K562 (cell line): Measurements from ENCODE around the gene UBE3D. TPM values are rescaled to one million over a fixed set of nuclear protein-coding genes. Genes with fewer than 3 reads are reported as not detected.

Experiments used
- FIP1L1 ChIP-seq: fragments of 200-400 bp; formaldehyde crosslinking; IDR thresholded peaks from 2 replicates; pipeline ENCODE4 v1.6.1; 2018; ENCODE audit warnings: mild to moderate bottlenecking, low read depth, low read length; ENCODE audit not compliant: poor library complexity, severe bottlenecking
- FOXA1 ChIP-seq: fragments of 450-650 bp; IDR thresholded peaks from 2 replicates; pipeline ENCODE4 v1.6.1; 2016; ENCODE audit warnings: mild to moderate bottlenecking, borderline replicate concordance
- GTF3C2 ChIP-seq: IDR thresholded peaks from 3 replicates; pipeline ENCODE4 v1.6.1; 2011; ENCODE audit warnings: borderline replicate concordance, mild to moderate bottlenecking, moderate library complexity; ENCODE audit not compliant: insufficient read length; ENCODE audit errors: extremely low read depth
- HES1 ChIP-seq: fragments of 450-650 bp; IDR thresholded peaks from 2 replicates; pipeline ENCODE4 v1.6.1; 2016; ENCODE audit warnings: low read depth, mild to moderate bottlenecking, moderate library complexity
- HNRNPLL ChIP-seq: fragments of 200-400 bp; formaldehyde crosslinking; IDR thresholded peaks from 2 replicates; pipeline ENCODE4 v1.6.1; 2017; ENCODE audit warnings: low read length, low read depth, mild to moderate bottlenecking; ENCODE audit not compliant: poor library complexity, severe bottlenecking
- NCOR1 ChIP-seq: fragments of 450-650 bp; IDR thresholded peaks from 2 replicates; pipeline ENCODE4 v1.6.1; 2016; ENCODE audit warnings: mild to moderate bottlenecking, moderate library complexity
- PCBP2 ChIP-seq: fragments of 200-400 bp; formaldehyde crosslinking; IDR thresholded peaks from 2 replicates; pipeline ENCODE4 v1.6.1; 2018; ENCODE audit warnings: low read length, low read depth, mild to moderate bottlenecking, moderate library complexity; ENCODE audit not compliant: poor library complexity, severe bottlenecking
- PHB ChIP-seq: fragments of 250-450 bp; sonication (Bioruptor Pico); IDR thresholded peaks from 2 replicates; pipeline ENCODE4 v1.5.0; 2021
- POLR2H ChIP-seq: IDR thresholded peaks from 2 replicates; pipeline ENCODE4 v1.6.1; 2016; ENCODE audit warnings: missing genetic modification characterization, low read depth, mild to moderate bottlenecking, control low read depth, missing compliant biosample characterization, moderate library complexity
- PRPF4 ChIP-seq: fragments of 200-400 bp; formaldehyde crosslinking; IDR thresholded peaks from one replicate; pipeline ENCODE4 v1.6.1; 2017; ENCODE audit warnings: low read length, low read depth, mild to moderate bottlenecking; ENCODE audit not compliant: insufficient read depth, poor library complexity, severe bottlenecking
- RAD51 ChIP-seq: fragments of 450-650 bp; IDR thresholded peaks from 2 replicates; pipeline ENCODE4 v1.7.1; 2016; ENCODE audit warnings: low read depth, mild to moderate bottlenecking, borderline replicate concordance
- RCOR1 ChIP-seq, 2 experiments: IDR thresholded peaks; 2 replicates each; pipeline ENCODE4 v1.6.1; 2012; ENCODE audit warnings: low read depth in 2 of 2, low read length in 2 of 2, borderline replicate concordance in 1 of 2, improper control_type of control experiment in 1 of 2
- SIRT6 ChIP-seq: IDR thresholded peaks from one replicate; pipeline ENCODE4 v1.6.1; 2012; ENCODE audit warnings: low read depth, mild to moderate bottlenecking, control low read depth, inconsistent platforms, low read length, moderate library complexity
- SOX6 ChIP-seq: fragments of 450-650 bp; IDR thresholded peaks from 2 replicates; pipeline ENCODE4 v1.6.1; 2014; ENCODE audit warnings: mild to moderate bottlenecking
- TCF3 ChIP-seq: sonication (generic); formaldehyde crosslinking; IDR thresholded peaks from 2 replicates; pipeline ENCODE4 v1.4.0; 2020; ENCODE audit warnings: mild to moderate bottlenecking, missing genetic modification reagents
- TEAD4 ChIP-seq, 2 experiments: sonication (generic) in 1 of 2; formaldehyde crosslinking in 1 of 2; IDR thresholded peaks; 2 replicates each; pipeline versions ENCODE4 v1.6.1 to v1.8.0; 2012 to 2022; ENCODE audit warnings: borderline replicate concordance in 1 of 2, inconsistent platforms in 1 of 2, low read length in 1 of 2, mild to moderate bottlenecking in 1 of 2, missing genetic modification reagents in 1 of 2
- THAP7 ChIP-seq: fragments of 250-450 bp; sonication (Bioruptor Pico); IDR thresholded peaks from 2 replicates; pipeline ENCODE4 v1.5.0; 2021
- U2AF2 ChIP-seq: fragments of 200-400 bp; formaldehyde crosslinking; optimal IDR thresholded peaks from 2 replicates; pipeline ENCODE3; 2017; ENCODE audit warnings: low read depth, mild to moderate bottlenecking, low read length
- ZFP1 ChIP-seq: fragments of 450-650 bp; formaldehyde crosslinking; IDR thresholded peaks from 2 replicates; pipeline ENCODE4 v1.4.0; 2020; ENCODE audit warnings: mild to moderate bottlenecking, mixed read lengths
- ZFP36 ChIP-seq: fragments of 150-350 bp; IDR thresholded peaks from 2 replicates; pipeline ENCODE4 v1.6.1; 2018; ENCODE audit warnings: low read length, low read depth; ENCODE audit not compliant: partially characterized antibody
- ZNF324 ChIP-seq: fragments of 250-450 bp; sonication (Bioruptor Pico); IDR thresholded peaks from 2 replicates; pipeline ENCODE4 v1.4.0; 2020; ENCODE audit warnings: mild to moderate bottlenecking
- ZNF436 ChIP-seq: fragments of 250-450, 450-650 bp; sonication (Bioruptor Pico); formaldehyde crosslinking; IDR thresholded peaks from 2 replicates; pipeline ENCODE4 v1.7.0; 2020; ENCODE audit warnings: mild to moderate bottlenecking
- ZNF57 ChIP-seq: fragments of 450-650 bp; formaldehyde crosslinking; IDR thresholded peaks from 2 replicates; pipeline ENCODE4 v1.4.0; 2020; ENCODE audit warnings: mild to moderate bottlenecking, moderate library complexity
- ZNF655 ChIP-seq: fragments of 250-450 bp; sonication (Bioruptor Pico); IDR thresholded peaks from 2 replicates; pipeline ENCODE4 v1.5.0; 2021
- ZZZ3 ChIP-seq: fragments of 450-650 bp; IDR thresholded peaks from 2 replicates; pipeline ENCODE4 v1.6.1; 2016; ENCODE audit warnings: antibody characterized with exemption, mild to moderate bottlenecking, moderate library complexity
- polyA plus RNA-seq, 8 experiments: library from polyadenylated mRNA; depleted of rRNA in 4 of 8; stranded (reverse) in 5 of 8; unstranded in 3 of 8; fragments of >200 nt; fragmentation: Nextera tagmentation in 2 of 8; fragmentation: Illumina TruSeq in 1 of 8; extraction: Ambion mirVana in 2 of 8; extraction: Trizol in 1 of 8; gene quantifications; 2 replicates each; pipeline versions ENCODE4 v1.2.1 to v1.2.3, GENCODE V29; 2011 to 2014; ENCODE audit warnings: inconsistent platforms in 1 of 8, missing spikeins in 1 of 8
- total RNA-seq, 7 experiments: library from RNA; depleted of rRNA in 6 of 7; stranded (reverse); fragments of >200 nt in 6 of 7; fragmentation: Illumina TruSeq in 2 of 7; extraction: Trizol in 2 of 7; gene quantifications; 2 replicates each; pipeline versions ENCODE4 v1.2.1 to v1.2.3, GENCODE V29; 2011 to 2021; ENCODE audit warnings: low replicate concordance in 1 of 7

UBE3D gene
- total and polyA plus RNA-seq, 9 of the 15 experiments (the other 6 are each of a cell fraction or from before 2014, with no cell fraction given), result 9.4 to 17.6 (median 11.9) TPM

GRCh38 chr6:82984720-82985119, 80.9 kb downstream of the UBE3D start (continued):
- no peak for TF ChIP-seq ZZZ3
- no peak for TF ChIP-seq ZFP36
- TF ChIP-seq TEAD4 (IDR thresholded peaks at IDR 0.05; ENCODE audit: low read length), result peak; percentile 84
- no peak for TF ChIP-seq TEAD4 (CRISPR knock-in tag; IDR thresholded peaks at IDR 0.05; ENCODE audit: borderline replicate concordance)
- TF ChIP-seq ZNF324, result no peak
- no peak for TF ChIP-seq GTF3C2
- TF ChIP-seq TCF3, result peak; percentile 81
- peak; percentile 74 for TF ChIP-seq NCOR1
- TF ChIP-seq THAP7 (CRISPR knock-in tag), result no peak
- no peak for TF ChIP-seq HNRNPLL
- TF ChIP-seq PCBP2, result no peak
- no peak for TF ChIP-seq POLR2H
- no peak for TF ChIP-seq PHB (CRISPR knock-in tag)
- no peak for TF ChIP-seq U2AF2
- no peak for TF ChIP-seq SIRT6
- TF ChIP-seq FIP1L1, result no peak
- TF ChIP-seq HES1, result no peak
- TF ChIP-seq ZNF436, result no peak
- 0 out of 2 replicates have a peak, but pooled peaks have one; percentile 14 for TF ChIP-seq SOX6
- TF ChIP-seq FOXA1, result no peak
- TF ChIP-seq RCOR1 (IDR thresholded peaks at IDR 0.05; ENCODE audit: borderline replicate concordance in 1 of 2, low read depth in 2 of 2, low read length in 2 of 2), result 0 out of 4 replicates have a peak, but pooled peaks of 1 of the 2 experiments have one; percentile 33
- TF ChIP-seq ZNF57, result no peak
- no peak for TF ChIP-seq RAD51
- TF ChIP-seq ZNF655 (CRISPR knock-in tag), result no peak
- no peak for TF ChIP-seq PRPF4
- TF ChIP-seq ZFP1 (CRISPR knock-in tag), result no peak
